T-helper 17 cell (primary cell): Measurements from ENCODE around the gene HAUS8. TPM values are rescaled to one million over a fixed set of nuclear protein-coding genes. Genes with fewer than 3 reads are reported as not detected.

ENCODE experiments used
- ATAC-seq: fragments of 150-1000 bp; cut with Tn5 transposase; 2 replicates; pipeline ENCODE4 v1.10.0; 2021; ENCODE audit warnings: mild to moderate bottlenecking, moderate library complexity
- DNase-seq, 3 donors: peaks; one replicate each; pipeline versions ENCODE4 v3.0.0 to v3.0.0-alpha.2; 2020 to 2021
- H3K9me3 ChIP-seq: one replicate; pipeline ENCODE4 v1.7.0; 2013; ENCODE audit warnings: low read length, mild to moderate bottlenecking; ENCODE audit not compliant: control insufficient read depth, poor library complexity, severe bottlenecking
- H3K27ac Mint-ChIP-seq: one replicate; pipeline ENCODE4 v1.8.0; 2022; ENCODE audit warnings: mild to moderate bottlenecking, moderate library complexity, mixed read lengths
- H3K27me3 Mint-ChIP-seq: one replicate; pipeline ENCODE4 v1.8.0; 2022; ENCODE audit warnings: mixed read lengths
- H3K36me3 Mint-ChIP-seq: one replicate; pipeline ENCODE4 v1.8.0; 2022; ENCODE audit warnings: low read depth, mixed read lengths
- H3K4me1 Mint-ChIP-seq: one replicate; pipeline ENCODE4 v1.8.0; 2022; ENCODE audit warnings: mild to moderate bottlenecking, mixed read lengths
- H3K4me3 Mint-ChIP-seq: one replicate; pipeline ENCODE4 v1.8.0; 2022; ENCODE audit warnings: mild to moderate bottlenecking, moderate library complexity, mixed read lengths
- total RNA-seq, 4 donors: library from RNA in 2 of 4; stranded (reverse) in 2 of 4; gene quantifications; one replicate each; pipeline ENCODE4 v1.2.3 and lab custom pipeline; 2022 to 2026

HAUS8 gene
- total RNA-seq, 2 donors from 2014 or later, result 18.4 to 26.2 TPM

GRCh38 chr19:17011485-17011884 is 63.8 kb downstream of the HAUS8 start:
- H3K9me3 ChIP-seq, result no peaks in the 10 kb centered on the region
- Mint-ChIP-seq H3K4me1 (peaks cover 4% of the 10 kb centered on the region), H3K27me3 (peaks cover 6% of the 10 kb centered on the region), H3K36me3 (no peaks in the 10 kb centered on the region), H3K27ac (no peak overlapping the region), H3K4me3 (no peak overlapping the region)
- DNase-seq, result no peak
- ATAC-seq, result no peak

DNA sequence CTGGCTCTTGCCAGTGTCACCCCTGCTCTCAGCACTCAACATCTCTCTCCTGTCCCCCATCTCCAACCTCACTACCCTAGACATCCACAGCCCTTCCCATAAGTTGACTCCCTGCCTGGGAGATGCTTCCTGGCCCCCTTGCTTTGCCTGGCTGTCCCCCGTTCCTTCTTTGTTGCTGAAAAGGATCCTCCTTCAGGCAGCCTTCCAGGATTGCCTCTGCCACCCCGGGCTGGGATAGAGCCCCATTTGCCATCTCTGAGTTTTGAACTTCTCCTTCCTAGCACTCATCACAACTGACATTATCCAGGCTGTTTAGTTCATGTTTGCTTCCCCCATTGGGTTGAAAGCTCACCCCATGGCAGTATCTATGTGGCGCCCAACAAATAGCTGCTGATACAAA is 68.7 kb downstream of the HAUS8 start:
- peaks cover 6% of the 10 kb centered on the region for H3K27me3 Mint-ChIP-seq
- peaks cover 20% of the 10 kb centered on the region for H3K4me1 Mint-ChIP-seq
- no peak overlapping the region for H3K4me3 Mint-ChIP-seq
- no peak for DNase-seq
- H3K27ac Mint-ChIP-seq, result no peak overlapping the region
- H3K36me3 Mint-ChIP-seq, result no peaks in the 10 kb centered on the region
- H3K9me3 ChIP-seq, result no peaks in the 10 kb centered on the region
- ATAC-seq, result no peak

GRCh38 chr19:17005000-17005399 is 70.3 kb downstream of the HAUS8 start:
- DNase-seq, result no peak
- H3K4me1 Mint-ChIP-seq, result peaks cover 22% of the 10 kb centered on the region
- no peak overlapping the region for H3K4me3 Mint-ChIP-seq
- H3K27me3 Mint-ChIP-seq, result no peaks in the 10 kb centered on the region
- no peaks in the 10 kb centered on the region for H3K36me3 Mint-ChIP-seq
- peak overlapping the region; percentile 84 for H3K27ac Mint-ChIP-seq
- H3K9me3 ChIP-seq, result no peaks in the 10 kb centered on the region
- no peak for ATAC-seq

GRCh38 chr19:17004386-17004785 is 70.9 kb downstream of the HAUS8 start:
- DNase-seq (no peak), ATAC-seq (no peak)
- no peaks in the 10 kb centered on the region for H3K9me3 ChIP-seq
- Mint-ChIP-seq H3K36me3 (no peaks in the 10 kb centered on the region), H3K4me1 (peaks cover 22% of the 10 kb centered on the region), H3K27ac (peak overlapping the region; percentile 84), H3K27me3 (no peaks in the 10 kb centered on the region), H3K4me3 (no peak overlapping the region)

GRCh38 chr19:17002455-17002854 is 72.8 kb downstream of the HAUS8 start:
- H3K4me3 Mint-ChIP-seq, result peak overlapping the region; percentile 12
- H3K27ac Mint-ChIP-seq, result peak overlapping the region; percentile 95
- H3K4me1 Mint-ChIP-seq, result peaks cover 22% of the 10 kb centered on the region
- no peak for ATAC-seq
- peaks cover 7% of the 10 kb centered on the region for H3K9me3 ChIP-seq
- DNase-seq, result no peak
- no peaks in the 10 kb centered on the region for H3K36me3 Mint-ChIP-seq
- H3K27me3 Mint-ChIP-seq, result no peaks in the 10 kb centered on the region

DNA sequence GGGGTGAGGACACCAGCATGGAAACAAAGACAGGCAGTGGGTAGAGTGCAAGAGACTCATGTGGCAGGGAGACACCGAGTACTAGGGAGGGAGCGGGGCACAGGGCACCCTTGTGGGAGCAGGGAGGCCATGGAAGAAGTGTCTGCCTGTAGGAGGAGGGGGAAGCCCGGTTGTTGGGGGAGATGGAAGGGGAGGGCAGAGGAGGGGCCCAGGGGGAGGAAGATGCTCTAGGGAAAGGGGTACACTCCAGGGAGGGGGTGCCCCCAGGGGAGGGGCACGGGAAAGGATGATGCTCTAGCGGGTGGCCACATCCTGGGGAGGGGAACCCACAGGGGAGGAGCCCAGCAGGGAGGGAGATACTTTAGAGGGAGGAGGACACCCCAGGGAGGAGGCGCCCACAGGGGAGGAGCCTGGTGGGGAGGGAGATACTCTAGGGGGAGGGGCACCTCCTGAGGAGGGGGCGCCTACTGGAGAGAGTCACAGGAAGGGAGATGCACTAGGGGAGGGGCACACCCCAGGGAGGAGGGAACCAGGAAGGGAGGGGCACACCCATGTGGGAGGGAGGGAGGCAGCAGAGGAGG is 73.6 kb downstream of the HAUS8 start:
- peak; percentile 97 for ATAC-seq
- DNase-seq, result peak; percentile 69 to 86 (median 73)
- H3K27ac Mint-ChIP-seq, result peak overlapping the region; percentile 95
- H3K4me1 Mint-ChIP-seq, result peaks cover 22% of the 10 kb centered on the region
- no peaks in the 10 kb centered on the region for H3K27me3 Mint-ChIP-seq
- peak overlapping the region; percentile 88 for H3K4me3 Mint-ChIP-seq
- H3K36me3 Mint-ChIP-seq, result no peaks in the 10 kb centered on the region
- peaks cover 7% of the 10 kb centered on the region for H3K9me3 ChIP-seq

Other genes with a start within 250 kb of the HAUS8 start
- 10 to 100 TPM; 61.1 to 69.4 TPM for gene SIN3B, start 246.1 kb downstream of the HAUS8 start, total RNA-seq
- 1 to 10 TPM in 1 of 2 donors, under 1 TPM in 1; 0.07 to 2.7 TPM for gene F2RL3, start 186.5 kb downstream of the HAUS8 start, total RNA-seq
- gene CPAMD8, start 48.6 kb downstream of the HAUS8 start, total RNA-seq, result 1 to 10 TPM; 1.1 to 3.3 TPM
- gene MYO9B, start 325 bp upstream of the HAUS8 start, total RNA-seq, result 100 to 1,000 TPM; 202 to 220 TPM
- 10 to 100 TPM; 21.7 to 23.1 TPM for gene USE1, start 139.9 kb upstream of the HAUS8 start, total RNA-seq
- gene OCEL1, start 150.8 kb upstream of the HAUS8 start, total RNA-seq, result 10 to 100 TPM; 13.9 to 14.9 TPM
- 1 to 10 TPM; 1.8 to 2.1 TPM for gene NR2F6, start 170.5 kb upstream of the HAUS8 start, total RNA-seq
- gene USHBP1, start 189.3 kb upstream of the HAUS8 start, total RNA-seq, result under 1 TPM in 1 of 2 donors, not detected in 1; 0.26 TPM
- 10 to 100 TPM; 70.7 to 72.2 TPM for gene BABAM1, start 192.0 kb upstream of the HAUS8 start, total RNA-seq
- gene ANKLE1, start 206.4 kb upstream of the HAUS8 start, total RNA-seq, result 1 to 10 TPM; 1.4 to 2.0 TPM
- gene ABHD8, start 228.0 kb upstream of the HAUS8 start, total RNA-seq, result 1 to 10 TPM; 5.0 to 7.1 TPM
- gene MRPL34, start 230.4 kb upstream of the HAUS8 start, total RNA-seq, result 10 to 100 TPM; 47.0 to 47.1 TPM
- 10 to 100 TPM; 40.3 to 50.3 TPM for gene DDA1, start 234.1 kb upstream of the HAUS8 start, total RNA-seq